ENCODE data around the gene COL4A2.
A peak's percentile ranks its signal among the peaks of the same experiment; 100 is the strongest.
"Not testable (repeated sequence)": the region's sequence is repeated elsewhere in the genome, so short reads cannot be mapped to it uniquely, and the experiment has no call there.

The COL4A2 gene

GRCh38 chr13:110493613-110494012, 186.5 kb downstream of the COL4A2 start:
- DNase-seq, result no peak

- no peak for DNase-seq
These were observed 188.3 kb downstream of the COL4A2 start for GRCh38 chr13:110495376-110495775.

- no peak for DNase-seq
These were observed 188.8 kb downstream of the COL4A2 start for GRCh38 chr13:110495881-110496280.

GRCh38 chr13:110496281-110496680, 189.2 kb downstream of the COL4A2 start:
- no peak for DNase-seq

GRCh38 chr13:110497003-110497402, 189.9 kb downstream of the COL4A2 start:
- DNase-seq, result no peak

- not testable (repeated sequence) for DNase-seq
These were observed 190.8 kb downstream of the COL4A2 start for GRCh38 chr13:110497896-110498295.

GRCh38 chr13:110498327-110498726, 191.2 kb downstream of the COL4A2 start:
- DNase-seq, result no peak

- DNase-seq, result no peak
These were observed 191.7 kb downstream of the COL4A2 start for GRCh38 chr13:110498765-110499164.

- DNase-seq, result no peak
These were observed 192.7 kb downstream of the COL4A2 start for GRCh38 chr13:110499621-110500281.

GRCh38 chr13:110500341-110500740, 193.3 kb downstream of the COL4A2 start:
- DNase-seq, result no peak

GRCh38 chr13:110501188-110501587, 194.1 kb downstream of the COL4A2 start:
- DNase-seq, result no peak

GRCh38 chr13:110503037-110503901, 196.2 kb downstream of the COL4A2 start:
- no peak for DNase-seq

GRCh38 chr13:110503979-110504499, 197.0 kb downstream of the COL4A2 start:
- no peak for DNase-seq

GRCh38 chr13:110505594-110505993, 198.5 kb downstream of the COL4A2 start:
- no peak for DNase-seq

- no peak for DNase-seq
These were observed 199.3 kb downstream of the COL4A2 start for GRCh38 chr13:110506396-110506795.

GRCh38 chr13:110506859-110507566, 199.9 kb downstream of the COL4A2 start:
- no peak for DNase-seq

- DNase-seq, result no peak
These were observed 200.7 kb downstream of the COL4A2 start for GRCh38 chr13:110507678-110508381.

- no peak for DNase-seq
These were observed 202.4 kb downstream of the COL4A2 start for GRCh38 chr13:110509478-110509926.

- peak in 2 of 51 donors; percentile 13 to 22 for DNase-seq
These were observed 203.1 kb downstream of the COL4A2 start for GRCh38 chr13:110509971-110510786.

- no peak for DNase-seq
These were observed 204.6 kb downstream of the COL4A2 start for GRCh38 chr13:110511509-110512181.
